Measurements from ENCODE around the gene RAD51B.

GRCh38 chr14:68603533-68604360, 784.2 kb downstream of the RAD51B start:
- TF ChIP-seq POLR2A (IDR thresholded peaks at IDR 0.05) = no peak
- TF ChIP-seq CTCF (IDR thresholded peaks at IDR 0.05) = no peak

Measured in ovary (tissue), 3 donors.